Measurements from ENCODE around the gene MED17.

The MED17 gene

DNA sequence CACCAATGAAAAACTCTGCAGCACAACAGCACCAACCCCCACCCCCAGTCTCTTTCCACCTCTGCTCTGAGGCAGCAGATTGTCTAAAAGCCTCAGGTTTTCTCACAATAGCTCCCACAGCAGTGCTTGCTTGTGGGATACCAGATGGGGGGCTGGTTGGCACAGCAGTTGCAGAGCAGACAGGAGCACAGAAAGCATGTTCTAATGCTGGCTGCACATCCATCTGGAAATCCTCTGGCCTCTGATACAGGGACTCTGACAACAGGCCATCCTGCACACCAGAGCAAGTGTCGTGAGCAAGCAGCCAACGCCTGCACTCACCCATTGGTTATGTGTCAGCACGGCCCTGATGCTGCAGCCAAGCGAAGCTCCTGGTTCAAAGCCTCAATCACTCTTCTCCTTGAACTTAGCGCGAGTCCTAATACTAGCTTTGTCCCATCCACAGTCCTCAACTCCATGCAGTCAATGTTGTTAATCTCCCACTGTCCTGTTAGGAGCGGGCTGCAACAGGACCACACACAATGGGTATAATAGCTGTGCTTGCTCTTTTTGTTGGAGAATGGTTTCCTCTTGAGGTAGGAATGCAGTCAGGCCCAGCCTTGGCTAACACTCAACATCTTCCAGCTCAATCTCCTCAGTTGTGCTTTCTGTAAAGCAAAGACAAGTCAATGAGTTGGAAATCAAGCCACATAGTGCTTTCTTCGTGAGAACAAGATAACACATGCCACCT lies 36.0 kb downstream of the MED17 start:
- peak in 1 of 2 donors; percentile 7 for DNase-seq

DNA sequence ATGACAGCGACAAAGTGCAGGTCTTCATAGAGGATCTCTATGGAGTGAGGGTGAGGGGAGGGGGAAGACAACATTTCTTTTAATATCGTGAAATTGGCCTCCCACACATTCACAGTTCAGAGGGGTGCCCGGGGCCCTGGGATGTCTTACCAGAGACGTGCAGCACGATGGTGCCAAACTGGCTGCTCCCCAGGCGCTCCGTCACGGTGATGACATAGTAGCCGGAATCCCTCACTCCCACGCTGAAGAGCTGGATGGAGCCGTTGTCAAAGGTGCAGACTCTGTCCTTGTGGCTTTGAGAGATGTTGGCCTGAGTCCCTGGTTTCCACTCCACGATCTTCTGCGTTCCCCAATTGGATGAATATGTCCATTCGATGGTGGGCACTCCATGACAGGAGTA lies 36.8 kb downstream of the MED17 start:
- no peak for DNase-seq

DNA sequence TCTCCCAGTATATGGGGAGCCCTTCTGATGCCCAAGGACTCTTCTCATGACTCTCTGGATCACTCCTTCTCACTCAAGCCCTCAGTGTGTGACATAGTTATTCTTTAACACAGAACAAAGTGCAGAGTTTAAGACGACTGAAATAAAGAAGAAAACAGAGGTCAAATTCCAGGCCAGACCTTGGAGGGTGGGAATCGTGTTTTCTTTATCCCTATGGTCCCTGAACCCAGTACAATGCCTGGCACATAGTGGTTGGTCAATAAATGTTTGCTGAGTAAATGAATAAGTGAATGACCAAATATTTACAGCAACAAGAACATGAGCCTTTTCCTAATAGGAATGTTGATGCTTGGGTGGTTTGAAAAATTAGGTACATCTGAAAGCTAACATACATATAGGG lies 37.5 kb downstream of the MED17 start:
- DNase-seq = no peak

DNA sequence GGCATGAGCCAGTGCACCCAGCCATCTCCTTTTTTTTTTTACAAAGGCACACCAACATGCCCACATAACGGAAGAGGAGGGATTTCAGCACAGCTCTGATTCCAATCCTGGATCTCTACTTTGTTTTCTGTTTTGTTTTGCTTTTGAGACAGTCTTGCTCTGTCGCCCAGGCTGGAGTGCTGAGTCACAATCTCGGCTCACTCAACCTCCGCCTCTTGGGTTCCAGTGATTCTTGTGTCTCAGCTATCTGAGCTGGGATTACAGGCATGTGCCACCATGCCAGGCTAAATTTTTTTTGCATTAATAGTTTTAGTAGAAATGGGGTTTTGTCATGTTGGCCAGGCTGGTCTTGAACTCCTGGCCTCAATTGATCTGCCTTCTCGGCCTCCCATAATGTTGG lies 38.3 kb downstream of the MED17 start:
- no peak for DNase-seq

DNA sequence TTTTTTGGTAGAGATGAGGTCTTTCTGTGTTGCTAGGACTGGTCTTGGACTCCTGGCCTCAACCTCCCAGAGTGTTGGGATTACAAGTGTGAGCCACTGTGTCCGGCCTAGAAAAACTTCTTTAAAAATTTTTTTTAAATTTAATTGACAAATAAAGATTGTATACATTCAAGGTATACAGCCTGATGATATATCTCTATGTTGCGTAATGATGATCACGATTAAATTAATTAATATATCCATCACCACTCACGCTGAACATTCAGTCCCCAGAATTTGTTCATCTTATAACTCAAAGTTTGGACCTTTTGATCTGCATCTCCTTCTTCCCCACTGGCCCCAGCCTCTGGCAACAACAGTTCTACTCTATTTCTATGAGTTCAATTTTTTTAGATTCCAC lies 39.1 kb downstream of the MED17 start:
- DNase-seq = no peak

DNA sequence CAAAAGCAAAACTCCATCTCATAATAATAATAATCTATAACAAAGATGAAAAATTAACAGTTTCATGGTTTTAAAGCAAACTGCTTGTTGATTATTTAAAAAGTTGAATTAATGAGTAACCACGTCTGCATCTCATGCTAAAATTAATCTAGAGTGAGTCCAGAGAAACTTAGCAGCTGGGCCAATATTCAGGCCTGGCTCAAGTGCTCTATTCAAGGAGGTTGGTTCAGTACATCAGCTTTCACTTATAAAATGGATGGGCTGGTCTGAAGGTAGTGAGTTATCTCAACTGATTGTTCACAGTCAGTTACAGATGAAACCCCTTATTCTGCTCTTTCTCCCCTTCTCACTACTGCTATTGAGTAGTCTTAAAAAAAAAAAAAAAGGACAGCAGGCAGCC lies 43.3 kb downstream of the MED17 start:
- no peak for DNase-seq

DNA sequence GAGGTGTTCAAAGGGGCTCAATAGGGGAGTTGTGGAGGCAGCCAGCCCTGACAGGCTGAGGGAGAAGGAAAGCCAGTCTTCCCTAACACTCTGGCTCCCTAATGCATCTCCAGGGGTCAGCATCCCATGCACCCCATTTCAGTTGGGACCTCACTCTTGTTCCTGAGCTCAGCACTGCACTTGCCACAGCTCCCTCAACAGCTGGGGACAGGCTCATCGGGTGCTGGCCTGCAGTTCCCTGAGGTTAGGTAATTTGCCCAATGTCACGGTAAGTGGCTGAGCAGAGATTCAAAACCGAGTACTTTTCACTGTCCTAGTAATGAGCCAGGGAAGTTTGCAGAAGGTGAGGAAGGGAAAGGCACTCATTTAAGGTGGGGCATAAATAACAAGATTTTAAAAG lies 45.5 kb downstream of the MED17 start:
- DNase-seq = no peak

DNA sequence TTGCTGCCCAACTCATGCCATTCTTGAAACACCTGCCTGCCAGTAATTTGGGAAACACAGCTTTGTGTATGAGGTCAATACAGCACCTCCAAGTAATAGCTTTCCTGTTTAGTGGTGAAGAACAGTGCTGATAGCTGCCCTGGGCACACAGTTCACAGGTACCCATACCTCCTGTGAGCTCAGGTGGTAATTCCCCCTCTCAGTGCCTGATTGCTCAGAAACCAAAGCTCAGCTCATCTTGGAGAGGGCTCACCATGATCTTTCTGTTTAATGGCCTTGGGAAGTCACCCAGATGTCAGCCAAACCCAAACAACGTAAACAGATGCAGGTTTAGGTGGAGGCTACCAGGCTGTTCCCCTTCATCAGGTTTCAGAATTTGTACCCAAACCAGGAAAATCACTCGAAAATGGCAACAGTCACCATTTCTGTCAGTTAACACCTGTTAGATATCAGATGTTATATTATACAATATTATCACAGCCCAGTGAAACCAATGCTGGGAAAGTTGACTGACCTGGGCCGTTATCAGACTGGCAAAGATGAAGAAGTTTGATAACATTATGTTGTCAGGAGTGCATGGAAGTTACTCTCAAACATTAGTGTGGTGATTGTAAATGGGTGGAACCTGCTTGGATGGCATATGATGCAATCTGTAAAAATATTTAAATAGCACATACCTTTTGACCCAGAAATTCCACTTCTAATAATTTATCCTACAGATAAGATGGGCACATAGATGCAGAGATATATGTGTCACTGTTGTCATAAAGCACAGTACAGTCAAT lies 47.5 kb downstream of the MED17 start:
- no peak for DNase-seq

DNA sequence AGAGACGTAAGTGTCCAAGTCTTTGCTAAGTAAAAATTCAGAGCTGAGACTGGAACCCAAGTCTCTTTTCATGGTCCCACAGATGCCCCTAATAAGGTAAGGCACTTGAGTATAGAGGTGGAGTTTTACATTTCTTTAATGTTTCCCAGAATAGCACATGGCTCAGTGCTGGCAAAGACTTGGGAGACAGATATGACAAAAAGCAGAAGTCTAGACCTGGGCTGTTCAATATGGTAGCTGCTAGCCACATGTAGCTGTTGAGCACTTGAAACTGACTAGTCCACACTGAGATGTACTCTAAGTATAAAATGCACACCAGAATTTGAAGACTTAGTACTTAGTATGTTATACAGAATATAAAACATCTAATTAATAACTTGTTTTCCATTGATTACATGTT lies 48.7 kb downstream of the MED17 start:
- no peak for DNase-seq

DNA sequence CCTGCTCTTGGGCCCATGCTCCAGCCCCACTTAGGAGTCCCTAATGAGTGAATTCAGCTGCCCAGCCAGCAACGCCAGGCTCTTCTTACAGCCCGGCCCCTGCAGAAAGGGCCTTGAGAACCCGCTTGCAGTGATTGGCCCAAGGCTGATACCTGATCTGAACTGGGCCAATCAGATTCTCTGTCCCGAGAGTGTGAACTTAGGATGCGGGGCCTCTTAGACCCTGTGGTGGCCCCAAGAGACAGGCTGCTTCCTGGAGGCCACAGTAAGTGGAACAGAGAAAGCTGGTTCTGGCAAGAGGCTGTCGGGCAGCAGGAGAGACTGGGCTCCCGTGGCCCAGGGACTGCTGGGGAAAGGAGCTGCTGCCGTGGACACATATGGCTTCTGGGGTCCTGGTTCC lies 54.9 kb downstream of the MED17 start:
- DNase-seq = no peak

DNA sequence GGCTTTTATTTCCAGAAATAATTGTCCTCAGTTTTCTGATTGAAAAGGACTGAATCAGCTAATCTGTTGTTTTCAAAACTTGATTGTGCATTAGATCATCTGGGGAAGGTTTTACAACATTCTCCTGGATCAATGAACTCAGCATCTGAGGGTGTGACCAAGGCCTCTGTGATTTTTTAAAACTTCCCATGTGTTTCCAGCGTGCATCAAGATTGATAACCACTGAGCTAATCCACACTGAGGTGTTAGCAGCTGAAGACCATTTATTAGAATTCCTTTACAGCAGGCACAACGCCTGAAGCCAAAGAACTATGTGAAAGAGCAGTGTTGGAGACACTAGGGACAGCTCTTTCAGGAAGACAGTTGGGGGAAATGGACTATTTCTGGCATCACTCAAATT lies 56.1 kb downstream of the MED17 start:
- DNase-seq = no peak

DNA sequence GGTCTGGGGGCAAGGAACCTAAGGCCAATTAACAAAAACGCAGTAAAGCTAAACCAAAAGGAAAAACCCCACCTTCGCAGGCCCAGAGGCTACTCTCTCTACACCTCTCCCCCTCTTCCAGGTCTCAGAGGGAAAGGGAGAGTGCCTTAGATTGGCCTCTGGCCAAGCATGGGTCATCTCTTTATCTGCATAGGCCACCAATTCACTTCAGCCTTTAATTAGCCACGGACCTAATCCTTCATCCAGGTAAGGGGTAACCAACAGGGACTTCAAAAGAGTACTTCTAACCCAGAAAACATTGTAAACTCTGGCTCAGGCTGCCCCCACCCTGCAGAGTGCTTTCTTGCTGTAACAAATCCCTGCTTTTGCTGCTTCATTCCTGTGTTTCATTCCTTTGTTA lies 56.9 kb downstream of the MED17 start:
- no peak for DNase-seq

DNA sequence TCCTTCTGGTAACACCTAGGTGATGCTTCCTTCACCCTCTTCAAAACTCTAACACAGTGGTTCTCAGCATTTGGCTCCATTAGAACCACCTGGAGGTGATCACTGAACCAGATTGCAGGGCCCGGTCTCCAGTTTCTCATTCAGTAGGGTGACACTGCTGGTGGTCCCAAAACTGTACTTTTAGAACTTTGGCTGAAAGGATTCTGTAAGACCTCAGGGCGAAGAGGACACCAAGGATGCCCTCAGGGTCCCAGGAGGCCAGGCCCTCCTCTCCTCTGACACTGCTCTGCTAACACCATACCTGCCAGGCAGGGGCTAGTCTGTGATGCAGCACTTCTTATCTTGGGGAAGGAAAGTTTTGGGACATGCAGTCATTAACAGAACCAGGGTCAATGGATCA lies 57.4 kb downstream of the MED17 start:
- no peak for DNase-seq

DNA sequence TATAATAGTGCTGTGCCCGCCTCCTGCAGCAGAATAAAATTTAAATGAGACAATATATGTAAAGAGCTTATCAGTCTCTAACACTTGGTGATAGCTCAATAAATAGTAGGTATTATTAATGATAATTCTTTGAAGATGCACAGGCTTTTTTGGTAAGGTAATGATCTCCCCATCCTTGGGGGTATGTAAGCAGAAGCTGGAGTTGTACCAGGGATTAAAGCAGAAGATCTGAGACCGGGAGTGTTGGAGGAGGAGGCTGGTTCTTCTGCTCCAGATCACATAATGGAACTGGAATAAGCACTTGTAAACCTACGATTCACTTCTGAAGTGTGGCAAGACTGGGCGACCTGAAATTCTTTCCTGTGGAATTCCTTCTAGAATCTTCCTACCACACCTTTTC lies 58.0 kb downstream of the MED17 start:
- no peak for DNase-seq

DNA sequence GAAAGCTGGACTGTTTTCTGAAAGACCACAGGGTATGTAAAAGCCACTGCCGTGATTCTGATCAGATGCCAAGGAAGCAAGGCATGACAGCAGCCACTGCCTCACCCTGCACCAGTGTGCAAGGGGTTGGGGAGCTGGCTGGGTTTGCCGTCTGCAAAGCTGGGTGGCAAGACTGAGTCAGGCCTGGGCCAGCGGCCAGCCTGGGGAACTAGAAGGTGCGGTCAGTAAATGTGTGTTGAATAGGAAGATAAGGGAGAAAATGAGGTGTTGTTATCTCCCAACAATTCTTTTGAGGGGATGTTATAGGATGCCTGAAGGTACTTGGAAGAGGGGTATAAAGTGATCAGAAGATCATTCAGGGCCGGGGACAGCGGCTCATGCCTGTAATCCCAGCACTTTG lies 58.4 kb downstream of the MED17 start:
- no peak for DNase-seq

DNA sequence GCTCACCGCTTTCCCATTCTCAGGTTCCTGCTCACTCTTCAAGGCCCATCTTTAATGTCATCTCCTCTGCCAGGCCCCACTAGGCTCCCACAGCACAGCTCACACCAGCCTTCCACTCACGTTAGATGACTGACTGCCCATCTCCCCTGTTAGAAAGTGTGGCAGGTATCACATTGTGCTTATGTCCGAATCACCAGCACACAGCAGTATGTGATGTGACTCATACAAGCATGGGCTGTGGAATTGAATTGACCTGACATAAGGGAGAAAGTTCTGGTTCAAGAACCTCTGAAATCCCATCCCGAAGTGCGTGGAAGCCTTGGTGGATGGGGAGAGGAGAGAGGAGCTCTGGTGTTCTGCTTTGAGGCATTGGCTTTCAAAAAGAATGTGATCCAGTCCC lies 59.8 kb downstream of the MED17 start:
- DNase-seq = no peak

DNA sequence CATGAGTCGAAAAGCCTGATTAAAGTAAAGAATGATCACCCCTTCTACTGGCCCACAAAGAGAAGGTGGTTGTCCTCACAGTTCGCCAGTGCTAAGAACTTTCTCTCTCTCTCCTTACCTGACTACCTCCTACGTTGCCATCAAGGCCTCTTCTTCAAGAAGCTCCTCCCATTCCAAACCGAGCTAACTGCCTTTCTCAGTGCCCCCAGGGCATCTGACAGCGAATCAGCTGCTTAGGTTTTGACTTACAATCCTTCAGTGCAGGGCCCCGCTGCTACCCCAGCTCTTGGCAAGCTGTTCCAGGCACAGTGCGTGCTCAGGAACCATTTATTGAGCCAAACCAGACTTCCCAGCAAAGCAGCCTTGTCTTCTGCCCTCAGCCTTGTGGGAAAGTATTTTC lies 60.5 kb downstream of the MED17 start:
- no peak for DNase-seq

DNA sequence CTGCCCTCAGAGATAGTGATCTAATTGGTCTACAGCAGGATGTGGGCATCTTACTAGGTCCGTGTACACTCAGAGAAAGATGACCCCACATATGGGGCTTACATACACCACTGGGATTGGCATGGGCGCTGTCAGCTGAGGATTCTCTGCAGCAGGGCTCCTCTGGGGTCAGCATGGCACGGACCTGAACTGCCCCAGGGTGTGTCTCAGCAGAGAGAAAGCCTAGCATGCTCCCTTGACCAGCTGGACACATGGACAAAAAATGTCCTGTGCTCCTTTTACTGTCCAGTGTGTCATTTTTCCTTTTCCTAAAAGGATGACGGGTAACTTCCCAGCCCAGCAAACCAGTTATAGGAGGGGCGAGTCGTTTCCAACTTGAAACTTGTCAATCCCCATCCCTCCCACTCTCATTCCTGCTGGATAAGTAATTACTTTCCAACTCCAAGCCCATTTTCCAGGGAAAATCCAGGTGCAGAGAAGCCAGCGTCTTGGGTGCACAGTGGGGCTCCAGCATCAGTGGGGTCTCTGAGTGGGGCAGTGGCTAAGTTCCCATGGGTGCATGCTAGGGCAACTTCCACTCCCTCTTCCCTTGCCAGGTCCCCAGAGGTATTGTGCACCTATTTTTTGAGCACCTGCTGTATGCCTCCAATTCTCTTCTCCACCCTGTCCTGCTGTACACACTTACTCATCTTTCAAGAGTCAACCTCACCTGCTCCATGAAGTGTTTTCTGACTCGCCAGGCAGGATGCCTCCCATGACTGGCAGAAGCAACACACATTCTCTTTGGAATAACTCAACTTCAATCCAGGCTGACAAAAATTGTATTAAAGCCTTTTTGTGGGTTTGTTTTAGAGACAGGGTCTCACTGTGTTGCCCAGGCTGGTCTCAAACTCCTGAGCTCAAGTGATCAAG lies 61.4 kb downstream of the MED17 start:
- DNase-seq = no peak

DNA sequence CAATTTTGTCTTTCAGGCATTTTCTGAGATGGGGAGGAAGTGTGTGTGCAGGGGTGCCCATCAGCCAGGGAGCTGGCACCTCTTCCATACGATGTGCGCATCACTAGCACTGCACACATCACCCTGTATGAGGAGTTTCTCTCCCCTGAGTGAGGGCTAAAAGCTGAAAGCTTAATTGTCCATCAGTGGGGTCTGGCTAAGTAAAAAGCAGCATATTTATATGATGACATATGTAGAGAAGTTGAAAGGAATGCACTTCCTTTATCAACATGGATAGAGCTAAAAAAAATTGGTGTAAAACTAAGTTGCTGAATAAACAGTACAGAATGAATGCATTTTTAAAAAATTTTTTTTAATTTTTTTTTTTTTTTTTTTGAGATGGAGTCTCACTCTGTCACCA lies 62.3 kb downstream of the MED17 start:
- no peak for DNase-seq

DNA sequence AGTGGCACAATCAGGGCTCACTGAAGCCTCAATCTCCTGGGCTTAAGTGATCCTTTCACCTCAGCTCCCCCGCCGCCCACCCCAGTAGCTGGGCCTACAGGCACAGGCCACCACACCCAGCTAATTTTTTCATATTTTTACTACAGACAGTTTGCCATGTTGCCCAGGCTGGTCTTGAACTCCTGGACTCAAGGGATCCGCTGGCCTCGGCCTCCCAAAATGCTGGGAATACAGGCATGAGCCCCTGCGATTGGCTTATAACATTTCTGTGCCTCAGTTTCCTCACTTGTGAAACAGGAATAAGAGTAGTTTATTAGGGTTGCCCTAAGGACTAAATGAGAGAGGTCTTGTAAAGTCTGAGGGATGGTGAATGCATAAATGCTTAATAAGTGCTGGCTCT lies 65.1 kb downstream of the MED17 start:
- no peak for DNase-seq

DNA sequence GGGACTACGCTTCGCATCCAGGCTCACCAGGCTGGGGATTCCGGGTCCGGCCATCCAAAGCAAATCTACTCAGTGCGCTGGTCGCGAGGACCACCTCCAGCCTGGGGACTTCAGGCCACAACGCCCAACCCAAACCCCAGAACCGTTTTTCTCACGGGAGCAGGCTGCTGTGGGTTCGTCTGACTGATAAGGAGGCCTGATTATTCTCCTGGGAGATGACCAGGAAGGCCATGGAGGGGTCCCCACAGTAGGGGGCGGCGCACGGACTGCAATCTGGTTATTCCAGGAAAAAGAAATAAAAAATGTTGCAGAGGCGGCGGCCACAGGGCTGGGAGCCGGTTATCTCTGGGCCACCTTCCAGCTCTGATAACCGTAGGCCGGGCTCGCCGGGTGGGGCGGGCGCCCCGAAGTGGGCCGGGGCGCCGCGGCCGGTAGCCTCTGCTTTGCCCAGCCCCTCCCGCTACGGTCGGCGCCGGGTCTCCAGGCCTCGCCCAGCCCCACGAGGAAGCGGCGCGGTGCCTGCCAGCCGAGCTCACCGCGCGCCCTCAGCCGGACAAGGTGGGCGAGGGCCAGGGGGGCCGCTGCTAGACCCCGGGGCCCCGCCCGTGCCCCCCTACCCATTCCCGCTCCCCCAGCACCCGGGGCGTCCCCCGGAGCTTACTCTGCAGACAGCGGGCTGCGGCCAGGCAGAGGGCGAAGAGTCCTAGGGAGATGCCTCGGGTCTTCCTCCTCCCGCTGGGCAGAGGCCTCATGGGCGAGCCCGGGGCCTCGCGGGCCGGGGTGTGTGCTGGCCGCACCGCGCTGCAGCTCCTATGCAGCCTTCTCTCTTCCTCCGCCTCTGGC lies 65.9 kb downstream of the MED17 start:
- no peak for DNase-seq

DNA sequence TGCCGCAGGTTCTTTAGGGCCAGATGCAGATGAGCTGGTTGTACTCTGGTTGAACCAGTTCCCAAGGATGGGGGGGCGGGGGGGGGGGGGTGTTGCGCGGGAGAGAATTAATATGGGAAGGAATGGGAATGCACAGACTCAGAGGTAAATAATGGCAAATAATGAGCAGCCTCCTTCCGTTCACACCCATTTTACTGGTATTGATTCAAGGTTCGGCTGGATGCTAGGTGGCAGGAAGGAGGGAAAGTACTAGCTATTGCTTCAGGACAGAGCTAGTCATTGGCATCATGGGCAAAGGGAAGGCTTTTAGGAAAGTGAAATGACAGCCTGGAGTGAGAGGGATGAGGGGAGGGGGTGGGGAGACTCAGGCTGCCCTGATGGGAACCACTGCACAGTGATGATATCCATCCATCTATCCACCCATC lies 66.5 kb downstream of the MED17 start, which contains the start of gene VSTM5:
Gene VSTM5, minus strand, starts transcription at position 25 of the 425 bp plus-strand sequence. CDS start 116 bp downstream, outside the sequence.
- DNase-seq = no peak

All from hippocampal formation (tissue), 2 donors.